Epidermal melanocyte (primary cell): ENCODE measurements around the gene SPATA18.
A peak's percentile ranks its signal among the peaks of the same experiment; 100 is the strongest.

Experiments used
- DNase-seq: peaks from one replicate; pipeline ENCODE4 v3.0.0; 2011; ENCODE audit warnings: low spot score; ENCODE audit not compliant: insufficient read length

The SPATA18 gene, protein sequence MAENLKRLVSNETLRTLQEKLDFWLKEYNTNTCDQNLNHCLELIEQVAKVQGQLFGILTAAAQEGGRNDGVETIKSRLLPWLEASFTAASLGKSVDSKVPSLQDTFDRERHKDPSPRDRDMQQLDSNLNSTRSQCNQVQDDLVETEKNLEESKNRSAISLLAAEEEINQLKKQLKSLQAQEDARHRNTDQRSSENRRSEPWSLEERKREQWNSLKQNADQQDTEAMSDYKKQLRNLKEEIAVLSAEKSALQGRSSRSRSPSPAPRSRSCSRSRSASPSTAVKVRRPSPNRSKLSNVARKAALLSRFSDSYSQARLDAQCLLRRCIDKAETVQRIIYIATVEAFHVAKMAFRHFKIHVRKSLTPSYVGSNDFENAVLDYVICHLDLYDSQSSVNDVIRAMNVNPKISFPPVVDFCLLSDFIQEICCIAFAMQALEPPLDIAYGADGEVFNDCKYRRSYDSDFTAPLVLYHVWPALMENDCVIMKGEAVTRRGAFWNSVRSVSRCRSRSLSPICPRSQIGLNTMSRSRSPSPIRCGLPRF

GRCh38 chr4:52051213-52051614, at the start of gene SPATA18:
Gene SPATA18, plus strand, starts transcription at chr4:52051304. Its CDS starts 401 bp downstream, at chr4:52051705.
- peak; percentile 22 for DNase-seq

- no peak for DNase-seq
Observed at GRCh38 chr4:52001616-52002015, 49.5 kb upstream of the SPATA18 start.

DNA sequence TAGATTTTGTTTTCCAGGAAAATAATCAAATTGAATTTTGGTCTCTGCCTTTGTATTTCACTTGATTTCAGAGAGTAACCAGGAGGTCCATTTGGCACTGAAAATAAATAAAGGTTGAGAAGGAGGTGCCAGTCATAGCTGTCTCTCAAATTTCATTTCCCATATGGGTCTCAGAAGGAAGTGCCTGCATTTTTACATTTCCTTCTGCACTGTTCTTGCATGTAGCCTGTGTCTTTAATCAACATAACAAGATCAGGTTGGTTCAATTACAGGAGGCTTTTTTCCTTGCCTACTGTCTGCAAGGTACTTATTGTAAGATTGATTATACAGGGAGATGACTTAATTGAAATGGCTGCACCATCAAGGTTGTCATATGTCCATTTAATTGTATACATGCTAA, 46.7 kb upstream of the SPATA18 start:
- DNase-seq = no peak

- no peak for DNase-seq
Observed at GRCh38 chr4:52005604-52006273, 45.4 kb upstream of the SPATA18 start.

DNA sequence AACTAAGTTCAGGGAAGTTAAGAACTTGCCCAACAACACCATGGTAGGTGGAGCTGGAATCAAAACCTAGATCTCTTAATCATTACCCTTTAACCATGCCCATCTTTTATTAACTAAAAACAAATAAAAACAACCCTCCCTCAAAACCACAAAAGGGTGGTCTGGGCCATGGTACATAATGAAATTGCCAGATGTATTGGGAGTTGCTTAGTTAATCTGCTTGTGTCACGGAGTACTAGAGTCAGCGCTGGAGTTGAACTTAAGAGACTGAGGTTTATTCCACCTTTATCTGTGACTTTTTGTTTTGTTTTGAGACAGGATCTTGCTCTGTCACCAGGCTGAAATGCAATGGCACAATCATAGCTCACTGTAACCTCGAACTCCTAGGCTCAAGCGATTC, 44.2 kb upstream of the SPATA18 start:
- DNase-seq = no peak

- no peak for DNase-seq
Observed at GRCh38 chr4:52010986-52011385, 40.1 kb upstream of the SPATA18 start.

- no peak for DNase-seq
Observed at GRCh38 chr4:52012651-52013050, 38.5 kb upstream of the SPATA18 start.

- no peak for DNase-seq
Observed at GRCh38 chr4:52014903-52015302, 36.2 kb upstream of the SPATA18 start.

DNA sequence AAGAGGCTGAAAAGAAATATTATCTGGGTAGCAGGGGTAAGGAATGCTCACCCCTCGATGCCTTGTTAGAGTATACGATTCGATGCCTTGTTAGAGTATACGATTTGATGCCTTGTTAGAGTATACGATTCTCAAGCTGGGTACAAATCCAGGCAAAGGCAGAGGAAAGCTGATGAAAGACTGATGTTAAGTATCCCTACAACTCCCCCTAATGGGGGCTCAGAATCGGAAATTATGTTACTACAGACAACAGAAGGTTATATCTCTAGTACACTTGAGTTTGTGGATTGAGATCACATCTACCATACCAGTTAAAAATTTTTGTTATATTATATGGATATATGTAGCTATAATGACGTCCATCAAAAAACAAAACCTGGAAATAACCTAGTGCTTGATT, 35.7 kb upstream of the SPATA18 start:
- DNase-seq = no peak

DNA sequence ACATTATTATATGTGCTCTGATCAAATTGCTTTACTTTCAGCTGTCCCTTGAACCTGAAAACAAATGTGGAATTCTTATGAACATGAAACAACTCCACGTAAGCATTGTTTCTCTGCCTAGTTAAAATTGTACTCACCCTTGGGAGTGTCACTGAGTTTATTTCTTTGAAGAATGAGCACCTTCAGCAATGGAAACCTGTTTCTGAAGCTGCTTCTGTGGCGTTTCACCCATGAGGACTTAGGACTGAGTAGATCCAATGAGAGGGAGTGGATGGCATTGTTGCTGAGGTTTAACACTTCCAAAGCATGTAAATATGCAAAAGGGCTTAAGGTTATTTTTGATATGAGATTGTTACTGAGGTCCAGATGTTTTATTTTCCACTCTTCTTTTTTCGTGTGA, 34.1 kb upstream of the SPATA18 start:
- no peak for DNase-seq

GRCh38 chr4:52017814-52018213, 33.3 kb upstream of the SPATA18 start:
- no peak for DNase-seq

GRCh38 chr4:52019936-52020657, 31.0 kb upstream of the SPATA18 start, which contains the start of gene LRRC66:
Gene LRRC66, minus strand, starts transcription at chr4:52020363. Its CDS starts 2,750 bp downstream, at chr4:52017613.
- DNase-seq = no peak

DNA sequence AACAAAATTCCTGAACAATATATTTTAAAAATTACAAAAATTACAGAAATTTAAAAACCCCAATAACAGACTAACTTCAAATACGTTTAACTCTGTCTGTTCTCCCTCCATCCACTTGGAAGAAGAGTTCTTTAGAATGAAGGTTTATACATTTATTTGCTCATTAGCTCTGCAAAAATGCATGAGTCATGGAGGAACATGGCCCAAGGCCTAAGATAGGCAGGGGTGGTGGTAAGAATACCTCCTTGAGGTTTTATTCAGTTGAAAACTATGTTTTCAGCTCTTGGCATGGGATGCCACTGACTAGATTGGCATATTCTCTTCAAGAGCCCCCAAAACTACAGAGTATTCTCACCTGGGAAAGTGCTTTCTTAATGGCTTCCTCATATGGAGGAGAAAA, 22.1 kb upstream of the SPATA18 start:
- no peak for DNase-seq

DNA sequence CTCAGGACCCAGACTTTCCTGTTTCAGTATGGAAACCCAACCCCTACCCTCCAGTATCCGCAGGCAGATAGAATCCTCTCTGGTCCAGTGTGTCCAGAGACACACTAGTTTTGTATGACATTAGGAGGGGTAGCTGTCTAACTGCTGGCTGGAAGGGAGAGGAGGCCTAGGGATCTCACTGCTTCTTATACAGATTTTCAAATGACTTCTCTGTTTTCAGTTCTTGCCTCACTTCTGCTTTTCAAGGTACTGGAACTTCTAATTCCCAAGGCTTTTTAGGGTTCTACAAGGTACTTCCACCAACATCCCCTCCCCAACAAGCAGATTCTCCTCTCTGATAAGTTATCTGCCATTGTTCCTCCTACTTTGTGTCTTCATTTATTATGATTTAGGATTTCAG, 19.1 kb upstream of the SPATA18 start:
- DNase-seq = no peak

- no peak for DNase-seq
Observed at GRCh38 chr4:52035190-52035589, 15.9 kb upstream of the SPATA18 start.

DNA sequence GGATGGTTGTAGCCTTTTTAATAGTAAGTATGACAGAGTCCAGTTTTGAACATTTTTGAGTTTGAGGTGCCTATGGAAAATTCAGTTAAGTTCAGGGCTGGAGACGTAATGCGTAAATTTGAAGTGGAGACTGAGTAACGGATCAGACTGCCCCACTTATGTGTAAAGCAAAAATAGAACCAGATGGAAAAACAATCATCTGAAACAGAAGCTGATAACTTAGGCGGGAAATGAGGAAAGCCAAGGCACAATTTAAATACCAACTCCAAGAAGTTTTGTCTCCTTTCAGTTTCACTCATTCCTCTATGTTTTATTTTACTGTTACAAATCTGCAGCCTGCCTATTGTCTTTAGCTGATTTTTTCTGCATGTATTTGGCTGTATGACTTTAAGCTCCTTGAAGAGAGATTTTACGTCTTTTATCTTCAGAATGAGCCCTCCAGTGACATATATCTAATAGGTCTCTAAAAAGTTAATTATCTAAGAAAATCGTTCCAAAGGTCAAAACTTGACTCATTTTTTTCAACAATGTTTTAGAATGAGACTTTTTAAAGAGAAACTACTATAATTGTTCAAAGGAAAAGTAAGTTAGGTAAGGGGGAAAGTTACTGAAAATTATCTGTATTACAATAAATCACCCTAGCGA, 14.1 kb upstream of the SPATA18 start:
- DNase-seq = no peak

- DNase-seq = no peak
Observed at GRCh38 chr4:52037689-52038102, 13.4 kb upstream of the SPATA18 start.

- DNase-seq = peak; percentile 47
Observed at GRCh38 chr4:52038103-52038912, 12.8 kb upstream of the SPATA18 start, which contains the start of gene SGCB. Gene SGCB, minus strand, starts transcription at chr4:52038299. Its CDS starts 40 bp downstream, at chr4:52038259.

- DNase-seq = no peak
Observed at GRCh38 chr4:52045028-52045427, 6.1 kb upstream of the SPATA18 start.

- no peak for DNase-seq
Observed at GRCh38 chr4:52049266-52049665, 1.8 kb upstream of the SPATA18 start.
